Naive thymus-derived CD4-positive, alpha-beta T cell (primary cell): ENCODE data around the gene BICD2. TPM values are rescaled to one million over a fixed set of nuclear protein-coding genes. Genes with fewer than 3 reads are reported as not detected.
A peak's percentile ranks its signal among the peaks of the same experiment; 100 is the strongest.

Experiments used
- ATAC-seq: fragments of 150-1000 bp; cut with Tn5 transposase; 2 replicates; pipeline ENCODE4 v1.10.0; 2021; ENCODE audit warnings: mild to moderate bottlenecking, moderate library complexity
- CTCF ChIA-PET: fragments of 350-600 bp; sonication (Branson Sonifier 250); formaldehyde crosslinking; loops from one replicate; lab custom pipeline; 2021; ENCODE audit warnings: antibody characterized with exemption; lab: Charles Lee
- POLR2A ChIA-PET: fragments of 350-600 bp; sonication (Branson Sonifier 250); formaldehyde crosslinking; loops from one replicate; lab custom pipeline; 2021; ENCODE audit warnings: antibody characterized with exemption, inconsistent platforms; lab: Charles Lee
- DNase-seq, 9 donors: peaks; one replicate each; pipeline versions ENCODE4 v3.0.0 to v3.0.0-alpha.2; 2020 to 2022; ENCODE audit warnings: mixed read lengths in 1 of 9
- H3K27ac ChIP-seq: one replicate; pipeline ENCODE4 v1.7.0; 2013; ENCODE audit warnings: mild to moderate bottlenecking, low read depth, low read length, moderate library complexity
- H3K27me3 ChIP-seq, 2 donors: one replicate each; pipeline ENCODE4 v1.7.0; 2013; ENCODE audit warnings: low read length in 2 of 2, mild to moderate bottlenecking in 2 of 2, moderate library complexity in 2 of 2; ENCODE audit not compliant: control insufficient read depth in 2 of 2, insufficient read depth in 2 of 2
- H3K36me3 ChIP-seq, 3 experiments: 1 replicate in 2 of 3; 2 replicates in 1 of 3; pipeline ENCODE4 v1.7.0; 2013; ENCODE audit warnings: low read length in 3 of 3, mild to moderate bottlenecking in 3 of 3, moderate library complexity in 1 of 3; ENCODE audit not compliant: insufficient read depth in 3 of 3, control insufficient read depth in 2 of 3
- H3K4me1 ChIP-seq, 2 donors: one replicate each; pipeline ENCODE4 v1.7.0; 2013; ENCODE audit warnings: low read length in 2 of 2, mild to moderate bottlenecking in 2 of 2, moderate library complexity in 1 of 2; ENCODE audit not compliant: control insufficient read depth in 2 of 2, insufficient read depth in 2 of 2
- H3K4me3 ChIP-seq: 2 replicates; pipeline ENCODE4 v1.7.0; 2013; ENCODE audit warnings: mild to moderate bottlenecking, low read length
- H3K9me3 ChIP-seq, 3 experiments: 1 replicate in 2 of 3; 2 replicates in 1 of 3; pipeline ENCODE4 v1.7.0; 2013; ENCODE audit warnings: low read length in 3 of 3; ENCODE audit not compliant: control insufficient read depth in 2 of 3
- H3K27ac Mint-ChIP-seq, 9 donors: one replicate each; pipeline ENCODE4 v1.8.0; 2020 to 2022; ENCODE audit warnings: mixed read lengths in 9 of 9, mild to moderate bottlenecking in 8 of 9, moderate library complexity in 5 of 9, inconsistent platforms in 2 of 9
- H3K27me3 Mint-ChIP-seq, 5 donors: one replicate each; pipeline ENCODE4 v1.8.0; 2021 to 2022; ENCODE audit warnings: mixed read lengths in 5 of 5, mild to moderate bottlenecking in 1 of 5
- H3K36me3 Mint-ChIP-seq, 5 donors: one replicate each; pipeline ENCODE4 v1.8.0; 2020 to 2022; ENCODE audit warnings: mixed read lengths in 5 of 5, mild to moderate bottlenecking in 3 of 5, inconsistent platforms in 1 of 5
- H3K4me1 Mint-ChIP-seq, 7 donors: one replicate each; pipeline ENCODE4 v1.8.0; 2020 to 2022; ENCODE audit warnings: mixed read lengths in 7 of 7, mild to moderate bottlenecking in 3 of 7, inconsistent platforms in 1 of 7
- H3K4me3 Mint-ChIP-seq, 10 donors: one replicate each; pipeline ENCODE4 v1.8.0; 2020 to 2022; ENCODE audit warnings: mild to moderate bottlenecking in 10 of 10, mixed read lengths in 10 of 10, moderate library complexity in 6 of 10, inconsistent platforms in 2 of 10
- H3K9me3 Mint-ChIP-seq, 11 donors: one replicate each; pipeline ENCODE4 v1.8.0; 2020 to 2022; ENCODE audit warnings: mixed read lengths in 11 of 11, mild to moderate bottlenecking in 4 of 11, inconsistent platforms in 1 of 11, moderate library complexity in 1 of 11
- intact Hi-C, 2 donors: fragments of 100-400 bp; cut with micrococcal nuclease; formaldehyde crosslinking; loops; one replicate each; pipeline ENCODE4 v1.15.1; 2023
- polyA plus RNA-seq, 2 donors: library from polyadenylated mRNA; unstranded; fragments of 300-500 nt; fragmentation: Illumina TruSeq; gene quantifications; one replicate each; pipeline ENCODE4 v1.2.3, GENCODE V29; 2021
- total RNA-seq, 6 experiments: library from RNA in 5 of 6; stranded (reverse) in 5 of 6; gene quantifications; 1 replicate in 5 of 6; 2 replicates in 1 of 6; pipeline ENCODE4 v1.2.3 and lab custom pipeline; 2021 to 2026

The BICD2 gene
- total and polyA plus RNA-seq, 7 experiments from 2014 or later, result 7.4 to 28.8 (median 27.4) TPM

DNA sequence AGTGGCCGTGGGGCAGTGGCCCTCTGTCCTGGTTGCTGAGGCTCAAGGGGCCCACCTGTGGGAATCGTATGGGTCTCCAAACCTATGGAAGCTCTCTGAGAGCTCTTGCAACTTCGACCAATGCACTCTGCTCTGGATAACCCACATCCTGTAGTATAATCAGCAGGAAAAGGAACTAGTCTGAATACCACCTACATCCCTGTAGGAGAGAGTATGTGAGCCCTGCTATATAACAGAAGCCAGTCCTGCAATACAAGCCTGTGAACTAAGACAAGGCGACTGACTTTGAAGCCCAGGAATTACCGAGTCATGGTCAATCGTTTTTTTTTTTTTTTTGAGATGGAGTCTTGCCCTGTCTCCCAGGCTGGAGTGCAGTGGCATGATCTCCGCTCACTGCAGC lies 29.8 kb upstream of the BICD2 start:
- Histone ChIP-seq H3K27ac (no peak overlapping the region), H3K4me3 (no peak overlapping the region), H3K36me3 (no peaks in the 10 kb centered on the region), H3K27me3 (no peaks in the 10 kb centered on the region), H3K4me1 (no peaks in the 10 kb centered on the region), H3K9me3 (no peaks in the 10 kb centered on the region)
- H3K36me3 Mint-ChIP-seq, result peaks cover 0 to 3% (median 0%) of the 10 kb centered on the region in 5 donors
- intact Hi-C loops, result loop anchor here in 1 of 2 donors (10.0 kb wide), 1 partner anchor 840 kb away; the partner anchor contains the start of gene ROR2
- ATAC-seq (no peak), DNase-seq (no peak)
- POLR2A ChIA-PET, result no interaction called here
- H3K27ac Mint-ChIP-seq, result no peak overlapping the region
- H3K9me3 Mint-ChIP-seq, result no peaks in the 10 kb centered on the region
- H3K4me3 Mint-ChIP-seq, result no peak overlapping the region
- peaks cover 6 to 41% (median 19%) of the 10 kb centered on the region in 5 donors for H3K27me3 Mint-ChIP-seq
- peaks cover 2 to 11% (median 7%) of the 10 kb centered on the region in 7 donors for H3K4me1 Mint-ChIP-seq
- CTCF ChIA-PET, result no interaction called here

DNA sequence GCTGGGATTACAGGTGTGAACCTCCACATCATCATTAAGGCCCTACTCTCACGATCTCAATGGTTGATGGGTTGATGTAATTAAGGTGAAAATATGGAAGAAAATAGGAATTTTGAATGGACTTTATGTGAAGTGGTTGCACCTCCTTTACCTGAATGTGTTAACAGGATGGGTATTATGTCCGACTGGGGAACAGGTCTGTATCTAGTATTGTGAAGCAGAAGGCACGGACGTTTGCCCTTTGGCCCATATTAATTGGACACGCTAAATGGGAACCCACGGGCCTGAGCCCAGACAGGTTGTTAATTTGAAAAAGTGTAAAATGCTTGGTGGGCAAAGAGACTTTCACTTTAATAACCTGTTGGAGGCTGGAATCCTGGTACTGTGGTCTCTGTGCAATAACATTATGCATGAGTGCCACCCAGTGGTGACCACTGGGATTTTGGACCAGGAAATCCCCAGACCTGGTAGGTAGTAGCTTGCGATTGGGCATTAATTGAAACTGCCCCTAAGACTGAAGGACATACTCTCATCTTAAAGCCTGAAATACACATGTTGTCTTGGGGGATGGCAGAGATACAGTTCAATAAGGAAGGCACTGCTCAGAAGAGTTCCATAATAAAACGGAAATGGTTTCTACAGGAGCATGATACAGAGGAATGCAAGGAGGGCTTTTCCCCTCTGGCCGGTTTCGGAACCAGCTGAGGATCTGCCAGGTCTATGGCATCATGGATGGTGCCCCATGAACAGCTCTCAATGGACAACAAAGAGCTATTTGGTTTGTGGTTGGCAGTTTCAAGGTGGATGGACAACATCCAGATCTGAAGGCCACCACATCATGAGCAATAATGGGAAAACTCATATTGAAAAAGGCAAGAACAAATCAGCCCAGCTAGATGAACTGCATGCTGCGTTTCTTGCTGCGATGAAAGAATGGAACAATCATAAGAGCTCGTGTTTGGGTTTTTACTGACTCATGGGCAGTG lies 26.2 kb upstream of the BICD2 start:
- H3K36me3 Mint-ChIP-seq, result peaks cover 0 to 16% (median 9%) of the 10 kb centered on the region in 5 donors
- no peaks in the 10 kb centered on the region for H3K4me1 ChIP-seq
- peak overlapping the region in 1 of 10 donors; percentile 4 for H3K4me3 Mint-ChIP-seq
- H3K27ac ChIP-seq, result no peak overlapping the region
- POLR2A ChIA-PET, result interaction anchor here (1.2 to 1.4 kb wide), 2 partner anchors 26 to 74 kb away, joined by 3 to 4 read pairs; no protein-coding TSS in a partner anchor
- peaks cover 2 to 11% (median 7%) of the 10 kb centered on the region in 7 donors for H3K4me1 Mint-ChIP-seq
- no peaks in the 10 kb centered on the region for H3K9me3 ChIP-seq
- peaks cover 0 to 13% (median 6%) of the 10 kb centered on the region in 5 donors for H3K27me3 Mint-ChIP-seq
- intact Hi-C loops, result loop anchor here (1.0 to 10.0 kb wide), 6 partner anchors 21 to 836 kb away; partner anchors contain the start of genes CENPP (in 1 of the 2), NOL8 (in 1 of the 2) and ROR2 (in 1 of the 2)
- peak overlapping the region in 2 of 9 donors; percentile 37 to 78 for H3K27ac Mint-ChIP-seq
- CTCF ChIA-PET, result interaction anchor here (0.6 to 6.0 kb wide), 19 partner anchors 10 to 675 kb away, joined by 3 to 60 read pairs (median 3); no protein-coding TSS in a partner anchor
- no peaks in the 10 kb centered on the region for H3K36me3 ChIP-seq
- no peak overlapping the region for H3K4me3 ChIP-seq
- DNase-seq (peak; percentile 53 to 79 (median 70)), ATAC-seq (peak; percentile 97)
- H3K9me3 Mint-ChIP-seq, result peaks cover 1 to 19% (median 8%) of the 10 kb centered on the region in 11 donors
- no peaks in the 10 kb centered on the region for H3K27me3 ChIP-seq

DNA sequence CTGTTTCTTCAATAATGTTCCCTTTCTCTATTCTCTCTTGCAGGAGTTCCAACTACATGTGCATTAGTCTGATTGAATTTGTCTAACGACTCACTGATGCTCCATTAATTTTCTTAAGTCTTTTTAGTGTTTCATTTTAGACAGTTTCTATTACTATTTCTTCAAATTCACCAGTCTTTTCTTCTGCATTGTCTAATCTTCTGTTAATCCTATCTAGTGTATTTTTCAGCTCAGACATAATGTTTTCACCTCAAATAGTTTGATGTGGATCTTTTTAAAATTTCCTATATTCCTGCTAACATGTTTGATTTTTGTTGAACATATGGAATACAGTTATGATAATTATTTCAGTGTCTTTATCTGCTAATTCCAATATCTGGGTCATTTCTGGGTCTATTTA lies 21.7 kb upstream of the BICD2 start:
- no peaks in the 10 kb centered on the region for H3K4me1 ChIP-seq
- H3K36me3 ChIP-seq, result no peaks in the 10 kb centered on the region
- ChIA-PET POLR2A (interaction anchor here (1.3 kb wide), 1 partner anchor 16 kb away, joined by 3 read pairs; no protein-coding TSS in a partner anchor), CTCF (interaction anchor here (6.0 kb wide), 1 partner anchor 69 kb away, joined by 60 read pairs; no protein-coding TSS in a partner anchor)
- intact Hi-C loops, result no loop called here
- H3K27me3 ChIP-seq, result no peaks in the 10 kb centered on the region
- Mint-ChIP-seq H3K9me3 (peaks cover 2 to 22% (median 12%) of the 10 kb centered on the region in 11 donors), H3K36me3 (peaks cover 0 to 18% (median 11%) of the 10 kb centered on the region in 5 donors), H3K27me3 (peaks cover 0 to 10% (median 6%) of the 10 kb centered on the region in 5 donors), H3K4me1 (peaks cover 2 to 17% (median 13%) of the 10 kb centered on the region in 7 donors), H3K4me3 (no peak overlapping the region), H3K27ac (peak overlapping the region in 1 of 9 donors; percentile 76)
- no peak overlapping the region for H3K4me3 ChIP-seq
- no peak overlapping the region for H3K27ac ChIP-seq
- H3K9me3 ChIP-seq, result no peaks in the 10 kb centered on the region
- DNase-seq (no peak), ATAC-seq (no peak)

DNA sequence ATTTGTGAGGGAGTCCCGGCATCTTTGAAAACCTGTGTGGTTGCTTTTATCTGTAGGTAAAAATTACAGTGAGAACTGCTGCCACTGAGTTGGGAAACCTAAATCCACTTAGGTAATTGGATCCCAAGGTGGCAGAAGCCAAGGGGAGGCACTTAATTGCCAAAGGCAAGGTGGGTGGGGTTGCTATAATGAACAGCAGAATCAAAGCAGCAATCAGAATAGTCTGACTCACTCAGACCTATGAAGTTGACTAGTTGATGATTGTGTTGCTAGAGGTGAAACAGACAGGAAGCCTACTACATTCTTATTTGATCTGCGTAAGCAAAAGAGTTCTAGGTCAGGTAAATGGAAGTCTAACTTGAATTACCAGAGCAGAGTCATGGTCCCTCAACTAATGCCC lies 17.3 kb upstream of the BICD2 start:
- Mint-ChIP-seq H3K4me3 (peak overlapping the region in 1 of 10 donors; percentile 26), H3K36me3 (peaks cover 0 to 14% (median 11%) of the 10 kb centered on the region in 5 donors), H3K9me3 (peaks cover 0 to 19% (median 9%) of the 10 kb centered on the region in 11 donors), H3K27ac (peak overlapping the region in 7 of 9 donors; percentile 38 to 80 (median 74)), H3K27me3 (peaks cover 0 to 10% (median 0%) of the 10 kb centered on the region in 5 donors), H3K4me1 (peaks cover 0 to 11% (median 8%) of the 10 kb centered on the region in 7 donors)
- ATAC-seq (peak; percentile 57), DNase-seq (peak in 1 of 9 donors; percentile 41)
- ChIA-PET CTCF (no interaction called here), POLR2A (no interaction called here)
- no peaks in the 10 kb centered on the region for H3K4me1 ChIP-seq
- no peak overlapping the region for H3K4me3 ChIP-seq
- no peaks in the 10 kb centered on the region for H3K36me3 ChIP-seq
- H3K27ac ChIP-seq, result no peak overlapping the region
- no peaks in the 10 kb centered on the region for H3K27me3 ChIP-seq
- intact Hi-C loops, result loop anchor here in 1 of 2 donors (1.0 kb wide), 1 partner anchor 17 kb away; no protein-coding TSS in a partner anchor
- peaks cover 0 to 3% (median 0%) of the 10 kb centered on the region in 3 experiments for H3K9me3 ChIP-seq

DNA sequence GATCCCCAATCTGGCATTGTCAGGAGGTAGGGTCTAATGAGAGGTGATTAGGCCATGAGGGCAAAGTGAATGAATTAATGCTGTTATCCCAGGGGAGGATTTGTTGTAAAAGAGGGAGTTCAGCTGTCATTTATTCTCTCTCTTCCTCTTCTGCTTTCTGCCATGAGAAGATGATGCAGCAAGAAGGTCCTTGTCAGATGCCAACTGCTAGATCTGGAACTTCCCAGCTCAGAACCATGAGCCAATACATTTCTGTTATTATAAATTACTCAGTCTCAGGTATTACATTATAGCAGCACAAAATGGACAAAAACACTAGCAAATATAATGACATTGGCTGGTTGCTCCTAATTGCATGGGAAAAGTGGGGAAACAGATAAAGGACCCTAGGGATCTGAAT lies 15.6 kb upstream of the BICD2 start:
- CTCF ChIA-PET, result interaction anchor here (1.0 kb wide), 1 partner anchor 11 kb away, joined by 5 read pairs; no protein-coding TSS in a partner anchor
- H3K36me3 Mint-ChIP-seq, result peaks cover 0 to 4% (median 0%) of the 10 kb centered on the region in 5 donors
- ATAC-seq (peak; percentile 40), DNase-seq (no peak)
- peaks cover 0 to 3% (median 0%) of the 10 kb centered on the region in 3 experiments for H3K9me3 ChIP-seq
- H3K27ac Mint-ChIP-seq, result peak overlapping the region in 1 of 9 donors; percentile 80
- H3K27me3 Mint-ChIP-seq, result peaks cover 0 to 7% (median 0%) of the 10 kb centered on the region in 5 donors
- no peak overlapping the region for H3K4me3 Mint-ChIP-seq
- H3K9me3 Mint-ChIP-seq, result peaks cover 0 to 5% (median 2%) of the 10 kb centered on the region in 11 donors
- intact Hi-C loops, result no loop called here
- no peaks in the 10 kb centered on the region for H3K27me3 ChIP-seq
- H3K4me3 ChIP-seq, result no peak overlapping the region
- H3K4me1 Mint-ChIP-seq, result peaks cover 0 to 11% (median 8%) of the 10 kb centered on the region in 7 donors
- H3K36me3 ChIP-seq, result no peaks in the 10 kb centered on the region
- POLR2A ChIA-PET, result no interaction called here
- no peak overlapping the region for H3K27ac ChIP-seq
- no peaks in the 10 kb centered on the region for H3K4me1 ChIP-seq

DNA sequence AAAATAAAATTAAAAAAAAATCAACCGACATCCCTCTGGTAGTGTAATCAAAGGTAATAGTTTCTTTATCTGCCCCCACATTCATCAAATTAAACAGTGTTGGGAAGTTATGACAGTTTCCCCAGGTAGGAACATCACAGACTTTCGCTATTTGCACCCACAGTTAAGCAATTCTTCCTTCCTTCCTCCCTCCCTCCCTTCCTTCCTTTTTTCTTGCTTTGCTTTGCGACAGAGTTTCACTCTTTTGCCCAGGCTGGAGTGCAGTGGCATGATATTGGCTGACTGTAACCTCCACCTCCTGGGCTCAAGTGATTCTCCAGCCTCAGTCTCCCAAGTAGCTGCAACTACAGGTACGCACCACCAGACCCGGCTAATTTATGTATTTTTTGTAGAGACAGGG lies 10.8 kb upstream of the BICD2 start:
- ChIA-PET POLR2A (interaction anchor here (0.7 kb wide), 1 partner anchor 484 kb away, joined by 3 read pairs; no protein-coding TSS in a partner anchor), CTCF (no interaction called here)
- Histone ChIP-seq H3K27ac (no peak overlapping the region), H3K4me3 (no peak overlapping the region), H3K36me3 (no peaks in the 10 kb centered on the region), H3K27me3 (no peaks in the 10 kb centered on the region), H3K4me1 (peaks cover 0 to 8% of the 10 kb centered on the region in 2 donors), H3K9me3 (peaks cover 0 to 3% (median 0%) of the 10 kb centered on the region in 3 experiments)
- ATAC-seq (no peak), DNase-seq (no peak)
- Mint-ChIP-seq H3K9me3 (peaks cover 0 to 5% (median 0%) of the 10 kb centered on the region in 11 donors), H3K36me3 (peaks cover 0 to 4% (median 0%) of the 10 kb centered on the region in 5 donors), H3K4me3 (no peak overlapping the region), H3K27me3 (peaks cover 0 to 5% (median 0%) of the 10 kb centered on the region in 5 donors), H3K4me1 (peaks cover 4 to 13% (median 7%) of the 10 kb centered on the region in 7 donors), H3K27ac (peak overlapping the region in 1 of 9 donors; percentile 21)
- intact Hi-C loops, result no loop called here
